Measurements from ENCODE around the gene RUNX3. TPM values are rescaled to one million over a fixed set of nuclear protein-coding genes. Genes with fewer than 3 reads are reported as not detected.
A peak's percentile ranks its signal among the peaks of the same experiment; 100 is the strongest.

RUNX3 gene
- total and polyA plus RNA-seq, 2 of the 8 experiments (the other 6 are each of a cell fraction or from before 2014, with no cell fraction given): 0.62 to 0.82 TPM

DNA sequence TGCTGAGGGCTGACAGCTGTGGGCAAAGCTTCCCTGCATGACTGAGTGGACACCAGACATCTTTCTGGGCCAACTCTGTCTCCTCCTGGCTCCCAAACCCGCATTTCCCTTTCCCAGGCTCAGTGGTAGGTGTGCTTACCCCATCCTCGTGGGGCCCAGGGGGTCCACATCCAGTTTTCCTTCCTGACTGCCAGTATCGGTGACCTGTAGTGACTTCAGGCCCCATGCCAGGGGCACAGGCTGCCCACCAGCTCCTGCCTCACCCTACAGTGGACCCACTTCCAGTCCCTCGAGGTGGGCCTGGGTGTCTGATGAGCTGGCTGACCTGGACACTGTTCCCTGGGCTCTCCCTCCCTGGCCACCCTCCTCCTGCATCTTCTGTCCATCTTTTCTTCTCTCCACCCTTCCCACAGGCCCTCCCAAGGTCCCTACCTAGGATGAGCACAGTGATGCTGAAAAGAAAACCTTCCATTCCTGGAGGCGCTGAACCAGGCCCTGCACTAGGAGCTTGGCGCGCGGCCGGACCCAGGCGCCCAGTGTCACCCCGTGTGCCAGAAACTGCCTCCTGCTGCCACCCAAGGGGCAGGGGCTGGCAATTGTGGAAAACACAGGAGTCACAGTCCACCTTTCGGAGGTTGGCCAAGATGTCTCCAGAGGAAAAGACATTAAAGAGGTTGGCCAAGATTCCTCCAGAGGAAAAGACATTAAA lies 67.1 kb downstream of the RUNX3 start:
- H3K23me2 ChIP-seq (ENCODE audit: low read depth, low read length): no peaks in the 10 kb centered on the region
- peaks cover 0 to 4% (median 4%) of the 10 kb centered on the region in 4 experiments; a peak in 3 of 7 replicates for H3K4me1 ChIP-seq (replicated peaks in 1 of 4; ENCODE audit: control insufficient read depth in 3 of 4, insufficient read depth in 4 of 4, low read length in 3 of 4)
- no peak overlapping the region for H3K23ac ChIP-seq (ENCODE audit: insufficient read length)
- no peak overlapping the region for H2BK5ac ChIP-seq (ENCODE audit: low read depth, low read length)
- DNase-seq (ENCODE audit: low read depth in 1 of 2, low spot score in 2 of 2) (no peak), FAIRE-seq (no peak)
- no peak overlapping the region for H3K18ac ChIP-seq (ENCODE audit: extremely low read depth, low read length)
- no peak overlapping the region for H3K4ac ChIP-seq (replicated peaks; ENCODE audit: insufficient read length, low read depth, low read length)
- H3K79me1 ChIP-seq (ENCODE audit: low read depth, low read length): no peaks in the 10 kb centered on the region
- H3K9me3 ChIP-seq (ENCODE audit: insufficient read depth in 2 of 2, low read depth in 1 of 2, low read length in 1 of 2): no peaks in the 10 kb centered on the region
- no peak overlapping the region for H3K56ac ChIP-seq (replicated peaks; ENCODE audit: insufficient read length, low read depth, low read length)
- TF ChIP-seq TAF7 (optimal IDR thresholded peaks at IDR 0.05; ENCODE audit: borderline replicate concordance, low read depth, low read length) (no peak), EP300 (IDR thresholded peaks at IDR 0.05; ENCODE audit: borderline replicate concordance in 1 of 2, low read depth in 2 of 2, low read length in 2 of 2) (no peak), HDAC6 (IDR thresholded peaks at IDR 0.05; ENCODE audit: low read depth, low read length) (no peak)
- TF ChIP-seq, protein P1, sequence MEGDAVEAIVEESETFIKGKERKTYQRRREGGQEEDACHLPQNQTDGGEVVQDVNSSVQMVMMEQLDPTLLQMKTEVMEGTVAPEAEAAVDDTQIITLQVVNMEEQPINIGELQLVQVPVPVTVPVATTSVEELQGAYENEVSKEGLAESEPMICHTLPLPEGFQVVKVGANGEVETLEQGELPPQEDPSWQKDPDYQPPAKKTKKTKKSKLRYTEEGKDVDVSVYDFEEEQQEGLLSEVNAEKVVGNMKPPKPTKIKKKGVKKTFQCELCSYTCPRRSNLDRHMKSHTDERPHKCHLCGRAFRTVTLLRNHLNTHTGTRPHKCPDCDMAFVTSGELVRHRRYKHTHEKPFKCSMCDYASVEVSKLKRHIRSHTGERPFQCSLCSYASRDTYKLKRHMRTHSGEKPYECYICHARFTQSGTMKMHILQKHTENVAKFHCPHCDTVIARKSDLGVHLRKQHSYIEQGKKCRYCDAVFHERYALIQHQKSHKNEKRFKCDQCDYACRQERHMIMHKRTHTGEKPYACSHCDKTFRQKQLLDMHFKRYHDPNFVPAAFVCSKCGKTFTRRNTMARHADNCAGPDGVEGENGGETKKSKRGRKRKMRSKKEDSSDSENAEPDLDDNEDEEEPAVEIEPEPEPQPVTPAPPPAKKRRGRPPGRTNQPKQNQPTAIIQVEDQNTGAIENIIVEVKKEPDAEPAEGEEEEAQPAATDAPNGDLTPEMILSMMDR (IDR thresholded peaks at IDR 0.05; ENCODE audit: control extremely low read depth in 1 of 3, insufficient read depth in 1 of 3, low read depth in 1 of 3, low read length in 3 of 3): no peak
- no peak overlapping the region for H3K27ac ChIP-seq (ENCODE audit: low read depth, low read length)
- H2BK12ac ChIP-seq (ENCODE audit: low read depth, low read length): no peak overlapping the region
- 0 out of 2 replicates have a peak overlapping the region, but pooled peaks have one; percentile 86 for H2AK5ac ChIP-seq (ENCODE audit: low read depth, low read length)
- POLR2A ChIA-PET (ENCODE audit: partially characterized antibody): interaction anchor here (1.9 kb wide), 1 partner anchor 15 kb away, joined by 6 read pairs; no protein-coding TSS in a partner anchor
- no peak overlapping the region for H3K9ac ChIP-seq (replicated peaks in 1 of 4; ENCODE audit: extremely low read depth in 1 of 4, low read depth in 3 of 4, low read length in 3 of 4)
- no peak overlapping the region for H4K8ac ChIP-seq (ENCODE audit: extremely low read depth, insufficient read depth, low read length)
- H3K79me2 ChIP-seq (ENCODE audit: control insufficient read depth in 1 of 2, insufficient read depth in 2 of 2, low read length in 2 of 2): no peaks in the 10 kb centered on the region
- no peaks in the 10 kb centered on the region for H3K36me3 ChIP-seq (ENCODE audit: control insufficient read depth in 2 of 4, insufficient read depth in 4 of 4, low read length in 3 of 4)
- CTCF ChIA-PET (ENCODE audit: partially characterized antibody): interaction anchor here (0.8 to 3.0 kb wide), 17 partner anchors 12 to 343 kb away, joined by 3 to 15 read pairs (median 5); no protein-coding TSS in a partner anchor
- 91% methylated on average over 11 of the region's 12 CpGs; no CpG with 5 or more reads in 1 of the 2 experiments for WGBS, 2 experiments (ENCODE audit: extremely low coverage in 1 of 2, insufficient coverage in 1 of 2, insufficient read length in 1 of 2, insufficient replicate concordance in 2 of 2, low coverage in 1 of 2, low lambda C conversion rate in 2 of 2, missing lambda C conversion rate in 1 of 2)
- no peak overlapping the region for H4K5ac ChIP-seq (ENCODE audit: insufficient read length, low read depth, low read length)
- no peaks in the 10 kb centered on the region for H4K20me1 ChIP-seq (replicated peaks in 1 of 2; ENCODE audit: control insufficient read depth in 1 of 2, insufficient read depth in 2 of 2, low read length in 2 of 2)
- H2BK15ac ChIP-seq (ENCODE audit: low read length): no peak overlapping the region
- no peak overlapping the region for H4K91ac ChIP-seq (replicated peaks; ENCODE audit: insufficient read length, low read length)
- no peak overlapping the region for H3K4me3 ChIP-seq (ENCODE audit: extremely low read depth in 1 of 4, insufficient read depth in 2 of 4, low read depth in 3 of 4, low read length in 4 of 4)
- H2AFZ ChIP-seq (ENCODE audit: low read length): no peak overlapping the region
- no peak overlapping the region for H3K4me2 ChIP-seq (ENCODE audit: insufficient read depth in 1 of 2, low read depth in 2 of 2, low read length in 2 of 2)
- H2BK20ac ChIP-seq (ENCODE audit: low read length): no peak overlapping the region
- no peak overlapping the region for H2BK120ac ChIP-seq (replicated peaks; ENCODE audit: low read depth, low read length)
- H3K27me3 ChIP-seq (replicated peaks in 1 of 4; ENCODE audit: control insufficient read depth in 3 of 4, extremely low read depth in 1 of 4, insufficient read depth in 3 of 4, low read length in 3 of 4): peaks cover 0 to 5% (median 0%) of the 10 kb centered on the region in 4 experiments; a peak in 2 of 7 replicates
- H3K14ac ChIP-seq (ENCODE audit: insufficient read length): no peak overlapping the region

All from H1 (cell line).